GM12874 (cell line): ENCODE measurements around the gene ANKRD13C.

Experiments used
- TF ChIP-seq, protein P1 (sequence below): IDR thresholded peaks from 2 replicates; pipeline ENCODE4 v1.5.1; 2011; ENCODE audit warnings: low read depth, mild to moderate bottlenecking, control low read depth, low read length, moderate library complexity; ENCODE audit not compliant: insufficient read depth

ANKRD13C gene

GRCh38 chr1:70354332-70355110 lies at the start of gene ANKRD13C:
Gene ANKRD13C, minus strand, starts transcription at chr1:70354722. Its CDS starts 314 bp downstream, at chr1:70354408.
- TF ChIP-seq, protein P1, sequence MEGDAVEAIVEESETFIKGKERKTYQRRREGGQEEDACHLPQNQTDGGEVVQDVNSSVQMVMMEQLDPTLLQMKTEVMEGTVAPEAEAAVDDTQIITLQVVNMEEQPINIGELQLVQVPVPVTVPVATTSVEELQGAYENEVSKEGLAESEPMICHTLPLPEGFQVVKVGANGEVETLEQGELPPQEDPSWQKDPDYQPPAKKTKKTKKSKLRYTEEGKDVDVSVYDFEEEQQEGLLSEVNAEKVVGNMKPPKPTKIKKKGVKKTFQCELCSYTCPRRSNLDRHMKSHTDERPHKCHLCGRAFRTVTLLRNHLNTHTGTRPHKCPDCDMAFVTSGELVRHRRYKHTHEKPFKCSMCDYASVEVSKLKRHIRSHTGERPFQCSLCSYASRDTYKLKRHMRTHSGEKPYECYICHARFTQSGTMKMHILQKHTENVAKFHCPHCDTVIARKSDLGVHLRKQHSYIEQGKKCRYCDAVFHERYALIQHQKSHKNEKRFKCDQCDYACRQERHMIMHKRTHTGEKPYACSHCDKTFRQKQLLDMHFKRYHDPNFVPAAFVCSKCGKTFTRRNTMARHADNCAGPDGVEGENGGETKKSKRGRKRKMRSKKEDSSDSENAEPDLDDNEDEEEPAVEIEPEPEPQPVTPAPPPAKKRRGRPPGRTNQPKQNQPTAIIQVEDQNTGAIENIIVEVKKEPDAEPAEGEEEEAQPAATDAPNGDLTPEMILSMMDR = no peak

- TF ChIP-seq, protein P1 = no peak
Measured at GRCh38 chr1:70403759-70404158, 49.2 kb upstream of the ANKRD13C start.

- TF ChIP-seq, protein P1 = no peak
Measured at GRCh38 chr1:70401974-70402373, 47.5 kb upstream of the ANKRD13C start.

GRCh38 chr1:70400335-70400734 lies 45.8 kb upstream of the ANKRD13C start:
- TF ChIP-seq, protein P1 = no peak

DNA sequence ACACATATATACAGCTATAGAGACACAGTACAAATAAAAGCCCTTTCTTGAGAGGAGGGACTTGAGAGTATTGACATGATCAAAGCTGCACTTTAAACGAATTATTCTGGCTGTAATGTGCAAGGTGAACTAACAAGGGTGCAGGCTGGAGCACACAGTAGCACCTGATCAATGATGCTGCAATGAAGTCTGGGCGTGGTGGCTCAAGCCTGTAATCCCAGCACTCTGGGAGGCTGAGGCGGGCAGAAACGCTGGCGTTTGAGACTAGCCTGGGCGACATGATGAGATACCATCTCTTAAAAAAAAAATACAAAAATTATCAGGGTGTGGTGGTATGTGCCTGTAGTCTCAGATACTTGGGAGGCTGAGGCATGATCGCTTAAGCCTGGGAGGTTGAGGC lies 42.5 kb upstream of the ANKRD13C start:
- TF ChIP-seq, protein P1 = no peak

GRCh38 chr1:70396607-70397006 lies 42.1 kb upstream of the ANKRD13C start:
- TF ChIP-seq, protein P1 = no peak

- TF ChIP-seq, protein P1 = no peak
Measured at GRCh38 chr1:70392626-70393025, 38.1 kb upstream of the ANKRD13C start.
